ENCODE measurements around the gene RAB29.

RAB29 gene

DNA sequence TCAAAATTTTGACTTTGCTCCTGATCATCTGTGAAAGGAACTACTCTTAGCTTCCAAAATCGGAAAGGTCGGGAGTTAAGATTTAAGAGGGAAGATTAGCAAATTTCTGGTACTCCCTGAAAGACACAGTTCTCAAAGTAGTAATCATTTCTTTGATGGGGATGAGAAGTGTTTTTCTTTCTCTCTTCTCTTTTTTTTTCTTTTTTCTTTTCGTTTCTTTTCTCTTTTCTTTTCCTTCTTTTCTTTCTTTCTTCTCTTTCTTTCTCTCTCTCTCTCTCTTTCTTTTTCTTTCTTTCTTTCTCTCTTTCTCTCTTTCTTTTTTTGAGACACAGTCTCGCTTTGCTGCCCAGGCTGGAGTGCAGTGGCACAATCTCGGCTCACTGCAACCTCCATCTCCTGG lies 5.1 kb upstream of the RAB29 start:
- Histone ChIP-seq H3K27me3 (replicated peaks; ENCODE audit: control insufficient read depth, insufficient read depth, low read length) (no peaks in the 10 kb centered on the region), H3K9me3 (ENCODE audit: control insufficient read depth, low read length) (no peaks in the 10 kb centered on the region), H3K4me1 (ENCODE audit: control insufficient read depth, insufficient read depth, low read length) (peaks cover 17% of the 10 kb centered on the region), H3K36me3 (ENCODE audit: control insufficient read depth, insufficient read depth, low read length, severe bottlenecking) (no peaks in the 10 kb centered on the region), H3K4me3 (ENCODE audit: low read length) (no peak overlapping the region), H3K9ac (ENCODE audit: low read length) (no peak overlapping the region)
- no peak for DNase-seq (ENCODE audit: low read depth)

DNA sequence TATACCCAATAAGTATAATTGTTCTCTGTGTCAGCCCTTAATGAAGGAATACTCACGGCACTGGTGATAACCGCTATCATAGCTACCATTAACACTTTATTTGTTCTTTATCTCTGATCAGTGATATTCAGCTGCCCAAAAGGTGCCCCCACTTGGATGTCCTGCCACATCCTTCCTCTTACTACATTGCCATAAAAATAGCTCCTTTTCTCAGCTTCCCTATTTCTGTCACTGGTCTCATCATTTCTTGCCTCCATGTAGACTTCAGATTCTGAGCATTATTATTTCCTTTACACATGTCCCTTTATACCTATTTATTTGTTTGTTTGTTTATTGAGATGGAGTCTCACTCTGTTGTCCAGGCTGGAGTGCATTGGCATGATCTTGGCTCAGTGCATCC lies 2.7 kb upstream of the RAB29 start:
- Histone ChIP-seq H3K9ac (ENCODE audit: low read length) (no peak overlapping the region), H3K4me3 (ENCODE audit: low read length) (no peak overlapping the region), H3K4me1 (ENCODE audit: control insufficient read depth, insufficient read depth, low read length) (peaks cover 15% of the 10 kb centered on the region), H3K27me3 (replicated peaks; ENCODE audit: control insufficient read depth, insufficient read depth, low read length) (no peaks in the 10 kb centered on the region), H3K9me3 (ENCODE audit: control insufficient read depth, low read length) (no peaks in the 10 kb centered on the region), H3K36me3 (ENCODE audit: control insufficient read depth, insufficient read depth, low read length, severe bottlenecking) (no peaks in the 10 kb centered on the region)
- DNase-seq (ENCODE audit: low read depth), result no peak

DNA sequence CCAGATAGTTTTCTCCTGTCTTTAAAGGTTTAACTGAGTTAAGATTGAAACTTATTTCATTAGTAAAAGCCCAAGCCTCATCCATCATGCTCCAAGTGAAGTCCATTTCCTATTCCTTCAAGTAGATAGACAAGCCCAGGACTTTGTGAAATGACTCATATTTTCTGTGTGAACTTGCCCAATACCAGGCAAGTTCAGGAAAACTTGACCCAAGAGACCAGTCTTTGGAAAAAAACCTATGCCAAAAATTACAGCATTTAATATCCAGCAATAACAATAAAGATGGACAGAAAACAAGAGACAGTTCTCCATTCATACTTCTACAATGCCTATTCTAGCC lies 405 bp upstream of the RAB29 start:
- Histone ChIP-seq H3K27me3 (replicated peaks; ENCODE audit: control insufficient read depth, insufficient read depth, low read length) (no peaks in the 10 kb centered on the region), H3K4me1 (ENCODE audit: control insufficient read depth, insufficient read depth, low read length) (peaks cover 15% of the 10 kb centered on the region), H3K36me3 (ENCODE audit: control insufficient read depth, insufficient read depth, low read length, severe bottlenecking) (peaks cover 4% of the 10 kb centered on the region), H3K9ac (ENCODE audit: low read length) (peak overlapping the region; percentile 93), H3K4me3 (ENCODE audit: low read length) (peak overlapping the region; percentile 95), H3K9me3 (ENCODE audit: control insufficient read depth, low read length) (no peaks in the 10 kb centered on the region)
- DNase-seq (ENCODE audit: low read depth), result peak; percentile 68

- H3K4me1 ChIP-seq (ENCODE audit: control insufficient read depth, insufficient read depth, low read length), result peaks cover 15% of the 10 kb centered on the region
- peak; percentile 48 for DNase-seq (ENCODE audit: low read depth)
- peak overlapping the region; percentile 95 for H3K4me3 ChIP-seq (ENCODE audit: low read length)
- H3K9ac ChIP-seq (ENCODE audit: low read length), result peak overlapping the region; percentile 93
- H3K9me3 ChIP-seq (ENCODE audit: control insufficient read depth, low read length), result no peaks in the 10 kb centered on the region
- H3K36me3 ChIP-seq (ENCODE audit: control insufficient read depth, insufficient read depth, low read length, severe bottlenecking), result peaks cover 15% of the 10 kb centered on the region
- no peaks in the 10 kb centered on the region for H3K27me3 ChIP-seq (replicated peaks; ENCODE audit: control insufficient read depth, insufficient read depth, low read length)
Measured at GRCh38 chr1:205774198-205775014, 876 bp downstream of the RAB29 start.

DNA sequence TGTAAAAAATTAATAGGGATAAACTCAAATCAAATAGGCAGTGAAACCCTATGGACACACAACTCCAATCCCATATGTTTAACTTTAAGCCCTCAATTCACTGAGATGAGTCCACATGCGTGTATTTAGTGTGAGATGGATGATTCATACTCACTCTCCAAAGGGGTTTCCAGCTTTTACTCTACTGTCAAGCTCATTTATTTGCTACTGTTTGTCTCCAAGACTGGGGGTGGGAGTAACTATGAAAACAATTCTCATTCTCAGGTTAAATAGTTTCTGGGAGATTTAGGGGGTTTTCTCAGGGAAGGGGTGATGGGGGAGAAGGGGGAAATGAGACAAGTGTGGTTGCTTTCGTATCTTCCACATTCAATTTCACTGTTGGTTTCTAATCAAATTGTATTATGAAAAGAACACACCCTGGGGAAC lies 2.7 kb downstream of the RAB29 start:
- Histone ChIP-seq H3K27me3 (replicated peaks; ENCODE audit: control insufficient read depth, insufficient read depth, low read length) (no peaks in the 10 kb centered on the region), H3K36me3 (ENCODE audit: control insufficient read depth, insufficient read depth, low read length, severe bottlenecking) (peaks cover 23% of the 10 kb centered on the region), H3K4me3 (ENCODE audit: low read length) (no peak overlapping the region), H3K9me3 (ENCODE audit: control insufficient read depth, low read length) (no peaks in the 10 kb centered on the region), H3K4me1 (ENCODE audit: control insufficient read depth, insufficient read depth, low read length) (peaks cover 15% of the 10 kb centered on the region), H3K9ac (ENCODE audit: low read length) (no peak overlapping the region)
- DNase-seq (ENCODE audit: low read depth), result no peak

DNA sequence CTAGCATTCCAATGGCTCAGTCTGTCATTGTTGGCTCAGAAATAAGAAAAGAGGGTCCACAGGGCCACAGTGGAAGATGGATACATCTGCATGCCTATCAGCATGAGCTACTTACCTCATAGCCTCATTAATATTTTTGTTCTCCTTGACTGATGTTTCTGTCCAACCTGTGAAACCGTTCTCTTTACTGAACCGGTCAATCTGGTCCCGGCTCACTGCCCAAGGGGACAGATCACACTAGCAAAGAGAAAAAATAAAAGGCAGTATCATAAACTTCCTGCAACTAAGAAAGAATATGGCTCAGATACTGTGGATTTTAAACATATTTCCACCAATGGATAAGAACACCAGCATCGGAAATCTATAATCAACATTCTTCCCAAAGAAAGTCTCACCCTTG lies 4.7 kb downstream of the RAB29 start:
- no peak for DNase-seq (ENCODE audit: low read depth)
- H3K27me3 ChIP-seq (replicated peaks; ENCODE audit: control insufficient read depth, insufficient read depth, low read length), result no peaks in the 10 kb centered on the region

GRCh38 chr1:205769641-205770365 lies 5.5 kb downstream of the RAB29 start:
- Histone ChIP-seq H3K4me3 (ENCODE audit: low read length) (no peak overlapping the region), H3K9me3 (ENCODE audit: control insufficient read depth, low read length) (no peaks in the 10 kb centered on the region), H3K4me1 (ENCODE audit: control insufficient read depth, insufficient read depth, low read length) (peaks cover 8% of the 10 kb centered on the region), H3K36me3 (ENCODE audit: control insufficient read depth, insufficient read depth, low read length, severe bottlenecking) (peaks cover 23% of the 10 kb centered on the region), H3K9ac (ENCODE audit: low read length) (no peak overlapping the region), H3K27me3 (replicated peaks; ENCODE audit: control insufficient read depth, insufficient read depth, low read length) (no peaks in the 10 kb centered on the region)
- peak; percentile 28 for DNase-seq (ENCODE audit: low read depth)

More for the DNA sequence above, 4.7 kb downstream of the RAB29 start:
- no peak overlapping the region for H3K9ac ChIP-seq (ENCODE audit: low read length)
- H3K4me1 ChIP-seq (ENCODE audit: control insufficient read depth, insufficient read depth, low read length), result peaks cover 8% of the 10 kb centered on the region
- H3K36me3 ChIP-seq (ENCODE audit: control insufficient read depth, insufficient read depth, low read length, severe bottlenecking), result peaks cover 23% of the 10 kb centered on the region
- H3K9me3 ChIP-seq (ENCODE audit: control insufficient read depth, low read length), result no peaks in the 10 kb centered on the region
- H3K4me3 ChIP-seq (ENCODE audit: low read length), result no peak overlapping the region

DNA sequence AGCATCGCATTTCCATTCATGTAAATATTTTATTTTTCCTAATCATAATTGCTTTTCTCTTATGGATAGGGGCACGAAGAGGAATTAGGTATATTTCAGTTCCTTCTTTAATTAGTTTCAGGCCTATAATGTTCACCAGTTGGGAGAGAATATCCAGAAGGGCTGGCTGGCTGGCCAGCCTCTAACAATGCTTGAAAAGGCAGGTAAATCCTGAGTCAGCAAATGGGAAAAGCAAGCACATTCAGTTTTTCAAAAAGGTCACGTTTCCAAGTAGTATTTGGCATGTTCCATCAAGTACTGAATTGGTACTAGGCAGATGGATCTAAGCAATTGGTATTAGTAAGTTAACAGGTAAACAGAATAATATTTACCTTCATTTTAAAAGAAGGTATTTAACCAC lies 8.0 kb downstream of the RAB29 start:
- peaks cover 23% of the 10 kb centered on the region for H3K36me3 ChIP-seq (ENCODE audit: control insufficient read depth, insufficient read depth, low read length, severe bottlenecking)
- DNase-seq (ENCODE audit: low read depth), result no peak
- no peaks in the 10 kb centered on the region for H3K9me3 ChIP-seq (ENCODE audit: control insufficient read depth, low read length)
- H3K4me1 ChIP-seq (ENCODE audit: control insufficient read depth, insufficient read depth, low read length), result peaks cover 4% of the 10 kb centered on the region
- no peaks in the 10 kb centered on the region for H3K27me3 ChIP-seq (replicated peaks; ENCODE audit: control insufficient read depth, insufficient read depth, low read length)
- H3K4me3 ChIP-seq (ENCODE audit: low read length), result no peak overlapping the region
- H3K9ac ChIP-seq (ENCODE audit: low read length), result no peak overlapping the region

DNA sequence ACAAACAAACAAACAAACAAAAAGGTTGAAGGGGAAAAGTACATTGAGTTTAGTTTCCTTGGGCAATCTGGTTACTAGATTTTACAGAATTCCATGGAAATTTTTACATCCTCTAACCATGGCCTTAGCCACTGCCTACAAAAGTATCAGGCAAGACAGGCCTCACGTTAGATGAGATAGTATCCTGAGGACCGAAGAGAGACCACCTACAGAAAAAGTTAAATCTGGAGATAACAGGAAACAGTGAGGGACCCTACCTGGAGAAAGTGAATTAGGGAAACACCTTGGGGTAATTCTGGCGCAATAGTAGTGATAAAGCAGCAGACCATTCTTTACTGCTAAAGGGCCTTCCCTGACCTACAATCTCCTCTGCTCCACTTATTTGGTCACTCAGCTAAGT lies 8.7 kb downstream of the RAB29 start:
- Histone ChIP-seq H3K4me3 (ENCODE audit: low read length) (no peak overlapping the region), H3K4me1 (ENCODE audit: control insufficient read depth, insufficient read depth, low read length) (peaks cover 4% of the 10 kb centered on the region), H3K9ac (ENCODE audit: low read length) (no peak overlapping the region), H3K9me3 (ENCODE audit: control insufficient read depth, low read length) (no peaks in the 10 kb centered on the region), H3K27me3 (replicated peaks; ENCODE audit: control insufficient read depth, insufficient read depth, low read length) (no peaks in the 10 kb centered on the region), H3K36me3 (ENCODE audit: control insufficient read depth, insufficient read depth, low read length, severe bottlenecking) (peaks cover 23% of the 10 kb centered on the region)
- no peak for DNase-seq (ENCODE audit: low read depth)

DNA sequence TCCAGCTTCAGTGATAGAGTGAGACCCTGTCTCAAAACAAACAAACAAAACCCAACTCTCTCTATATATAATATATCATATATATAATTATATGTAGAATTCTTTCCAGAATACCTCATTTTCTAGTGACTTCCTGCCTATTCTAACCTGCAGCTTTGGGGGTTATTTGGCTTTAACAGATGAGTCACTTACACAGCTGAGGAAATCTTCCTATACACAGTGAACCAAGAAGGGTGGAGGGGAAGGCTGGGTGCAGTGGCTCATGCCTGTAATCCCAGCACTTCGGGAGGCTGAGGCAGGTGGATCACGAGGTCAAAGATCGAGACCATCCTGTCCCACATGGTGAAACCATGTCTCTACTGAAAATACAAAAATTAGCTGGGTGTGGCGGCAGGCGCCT lies 9.2 kb downstream of the RAB29 start:
- Histone ChIP-seq H3K9ac (ENCODE audit: low read length) (no peak overlapping the region), H3K4me3 (ENCODE audit: low read length) (no peak overlapping the region), H3K9me3 (ENCODE audit: control insufficient read depth, low read length) (no peaks in the 10 kb centered on the region), H3K36me3 (ENCODE audit: control insufficient read depth, insufficient read depth, low read length, severe bottlenecking) (peaks cover 19% of the 10 kb centered on the region), H3K4me1 (ENCODE audit: control insufficient read depth, insufficient read depth, low read length) (peaks cover 4% of the 10 kb centered on the region), H3K27me3 (replicated peaks; ENCODE audit: control insufficient read depth, insufficient read depth, low read length) (no peaks in the 10 kb centered on the region)
- DNase-seq (ENCODE audit: low read depth), result no peak

- H3K27me3 ChIP-seq (replicated peaks; ENCODE audit: control insufficient read depth, insufficient read depth, low read length), result no peaks in the 10 kb centered on the region
- peaks cover 10% of the 10 kb centered on the region for H3K36me3 ChIP-seq (ENCODE audit: control insufficient read depth, insufficient read depth, low read length, severe bottlenecking)
- peaks cover 4% of the 10 kb centered on the region for H3K4me1 ChIP-seq (ENCODE audit: control insufficient read depth, insufficient read depth, low read length)
- H3K9ac ChIP-seq (ENCODE audit: low read length), result no peak overlapping the region
- H3K4me3 ChIP-seq (ENCODE audit: low read length), result no peak overlapping the region
- H3K9me3 ChIP-seq (ENCODE audit: control insufficient read depth, low read length), result no peaks in the 10 kb centered on the region
- no peak for DNase-seq (ENCODE audit: low read depth)
Measured at GRCh38 chr1:205764578-205764977, 10.7 kb downstream of the RAB29 start.

All from adipocyte (in vitro differentiated cells).